GM12874 (cell line): Measurements from ENCODE around the gene CEP164.

Experiments used
- CTCF ChIP-seq: IDR thresholded peaks from 2 replicates; pipeline ENCODE4 v1.5.1; 2011; ENCODE audit warnings: low read depth, mild to moderate bottlenecking, control low read depth, low read length, moderate library complexity; ENCODE audit not compliant: insufficient read depth

CEP164 gene

GRCh38 chr11:117316197-117316961 lies 11.3 kb upstream of the CEP164 start, which contains the start of gene BACE1:
TSS of gene BACE1 (minus strand) at chr11:117316256. CDS start at chr11:117315795, 461 bp downstream.
- no peak for TF ChIP-seq CTCF

- TF ChIP-seq CTCF = no peak
Observed at GRCh38 chr11:117318738-117319137, 8.9 kb upstream of the CEP164 start.

GRCh38 chr11:117319214-117319840 lies 8.3 kb upstream of the CEP164 start:
- no peak for TF ChIP-seq CTCF

- no peak for TF ChIP-seq CTCF
Observed at GRCh38 chr11:117328375-117329010, 839 bp downstream of the CEP164 start.

- no peak for TF ChIP-seq CTCF
Observed at GRCh38 chr11:117332843-117333242, 5.2 kb downstream of the CEP164 start.

- no peak for TF ChIP-seq CTCF
Observed at GRCh38 chr11:117333917-117334316, 6.3 kb downstream of the CEP164 start.

GRCh38 chr11:117334896-117335295 lies 7.2 kb downstream of the CEP164 start:
- no peak for TF ChIP-seq CTCF
